Activated T-helper 1 cell treated with anti-CD3 and anti-CD28 coated beads, Interleukin-12 subunit alpha, Interleukin-12 subunit beta, Interleukin-2, Interleukin-4 antibody, amounts not matched to agents 30 ng/mL and 10 ng/mL and 1 ng/mL, durations not matched to agents 14 hours and 24 hours and 36 hours (primary cell): ENCODE results near the gene CARD19. TPM values are rescaled to one million over a fixed set of nuclear protein-coding genes. Genes with fewer than 3 reads are reported as not detected.
"Not testable (repeated sequence)": the region's sequence is repeated elsewhere in the genome, so short reads cannot be mapped to it uniquely, and the experiment has no call there.

Source experiments
- DNase-seq: peaks from one replicate; pipeline ENCODE4 v3.0.0; 2021; ENCODE audit warnings: low spot score
- H3K27ac Mint-ChIP-seq: one replicate; pipeline ENCODE4 v1.8.0; 2021; ENCODE audit warnings: mild to moderate bottlenecking, mixed read lengths
- H3K27me3 Mint-ChIP-seq: one replicate; pipeline ENCODE4 v1.8.0; 2022; ENCODE audit warnings: mild to moderate bottlenecking, moderate library complexity, mixed read lengths; ENCODE audit not compliant: insufficient read depth
- H3K36me3 Mint-ChIP-seq: one replicate; pipeline ENCODE4 v1.8.0; 2021; ENCODE audit warnings: low read depth, mixed read lengths
- H3K4me1 Mint-ChIP-seq: one replicate; pipeline ENCODE4 v1.8.0; 2021; ENCODE audit warnings: low read depth, mixed read lengths
- H3K4me3 Mint-ChIP-seq: one replicate; pipeline ENCODE4 v1.8.0; 2021; ENCODE audit warnings: mild to moderate bottlenecking, moderate library complexity, mixed read lengths
- H3K9me3 Mint-ChIP-seq: one replicate; pipeline ENCODE4 v1.8.0; 2021; ENCODE audit warnings: mixed read lengths
- intact Hi-C: fragments of 100-400 bp; cut with micrococcal nuclease; formaldehyde crosslinking; loops from one replicate; pipeline ENCODE4 v1.15.1; 2024
- total RNA-seq: library from RNA; stranded (reverse); gene quantifications from 2 replicates; pipeline ENCODE4 v1.2.3, GENCODE V29; 2022

The CARD19 gene
- total RNA-seq, 1 donor from 2014 or later, result 41.7 TPM

- peaks cover 16% of the 10 kb centered on the region for H3K4me1 Mint-ChIP-seq
- intact Hi-C loops, result no loop called here
Observed at GRCh38 chr9:93116072-93116961, 20.3 kb downstream of the CARD19 start.

GRCh38 chr9:93117521-93117920, 21.5 kb downstream of the CARD19 start:
- H3K27ac Mint-ChIP-seq, H3K9me3 Mint-ChIP-seq, H3K27me3 Mint-ChIP-seq, intact Hi-C loops, DNase-seq, H3K4me3 Mint-ChIP-seq: not testable (repeated sequence)
- peaks cover 16% of the 10 kb centered on the region for H3K4me1 Mint-ChIP-seq
- H3K36me3 Mint-ChIP-seq, result peaks cover 20% of the 10 kb centered on the region

More at GRCh38 chr9:93116072-93116961, 20.3 kb downstream of the CARD19 start:
- Mint-ChIP-seq H3K27ac (no peak overlapping the region), H3K4me3 (no peak overlapping the region), H3K9me3 (no peaks in the 10 kb centered on the region), H3K36me3 (peaks cover 17% of the 10 kb centered on the region), H3K27me3 (no peaks in the 10 kb centered on the region)
- DNase-seq, result no peak

GRCh38 chr9:93117924-93118862, 22.2 kb downstream of the CARD19 start:
- H3K36me3 Mint-ChIP-seq, result peaks cover 20% of the 10 kb centered on the region
- no peaks in the 10 kb centered on the region for H3K9me3 Mint-ChIP-seq
- H3K27ac Mint-ChIP-seq, result no peak overlapping the region
- intact Hi-C loops, result no loop called here
- no peak for DNase-seq
- no peaks in the 10 kb centered on the region for H3K27me3 Mint-ChIP-seq
- H3K4me3 Mint-ChIP-seq, result no peak overlapping the region
- peaks cover 16% of the 10 kb centered on the region for H3K4me1 Mint-ChIP-seq

- H3K4me3 Mint-ChIP-seq, result no peak overlapping the region
Observed at GRCh38 chr9:93118863-93119702, 23.1 kb downstream of the CARD19 start.

GRCh38 chr9:93119703-93119952, 23.6 kb downstream of the CARD19 start:
- Mint-ChIP-seq H3K27me3 (no peaks in the 10 kb centered on the region), H3K9me3 (no peaks in the 10 kb centered on the region), H3K4me3 (no peak overlapping the region), H3K36me3 (peaks cover 27% of the 10 kb centered on the region), H3K27ac (peak overlapping the region; percentile 86), H3K4me1 (peaks cover 16% of the 10 kb centered on the region)
- DNase-seq, result no peak
- intact Hi-C loops, result no loop called here

More at GRCh38 chr9:93118863-93119702, 23.1 kb downstream of the CARD19 start:
- H3K27ac Mint-ChIP-seq, result peak overlapping the region; percentile 86
- no peaks in the 10 kb centered on the region for H3K27me3 Mint-ChIP-seq
- H3K4me1 Mint-ChIP-seq, result peaks cover 16% of the 10 kb centered on the region
- intact Hi-C loops, result no loop called here
- no peaks in the 10 kb centered on the region for H3K9me3 Mint-ChIP-seq
- DNase-seq, result no peak
- peaks cover 24% of the 10 kb centered on the region for H3K36me3 Mint-ChIP-seq

GRCh38 chr9:93119953-93120845, 24.2 kb downstream of the CARD19 start:
- intact Hi-C loops, result no loop called here
- no peaks in the 10 kb centered on the region for H3K9me3 Mint-ChIP-seq
- peaks cover 31% of the 10 kb centered on the region for H3K36me3 Mint-ChIP-seq
- peaks cover 16% of the 10 kb centered on the region for H3K4me1 Mint-ChIP-seq
- no peaks in the 10 kb centered on the region for H3K27me3 Mint-ChIP-seq
- peak overlapping the region; percentile 86 for H3K27ac Mint-ChIP-seq
- H3K4me3 Mint-ChIP-seq, result no peak overlapping the region
- DNase-seq, result no peak

- H3K4me3 Mint-ChIP-seq, result no peak overlapping the region
- H3K27ac Mint-ChIP-seq, result no peak overlapping the region
- H3K4me1 Mint-ChIP-seq, result peaks cover 19% of the 10 kb centered on the region
- intact Hi-C loops, result no loop called here
- H3K27me3 Mint-ChIP-seq, result no peaks in the 10 kb centered on the region
- peaks cover 35% of the 10 kb centered on the region for H3K36me3 Mint-ChIP-seq
- H3K9me3 Mint-ChIP-seq, result no peaks in the 10 kb centered on the region
- DNase-seq, result no peak
Observed at GRCh38 chr9:93120846-93121315, 24.9 kb downstream of the CARD19 start.

- DNase-seq, result no peak
- no peak overlapping the region for H3K4me3 Mint-ChIP-seq
- H3K4me1 Mint-ChIP-seq, result peaks cover 25% of the 10 kb centered on the region
- no peaks in the 10 kb centered on the region for H3K27me3 Mint-ChIP-seq
- peaks cover 39% of the 10 kb centered on the region for H3K36me3 Mint-ChIP-seq
- intact Hi-C loops, result no loop called here
- H3K27ac Mint-ChIP-seq, result no peak overlapping the region
- H3K9me3 Mint-ChIP-seq, result no peaks in the 10 kb centered on the region
Observed at GRCh38 chr9:93121316-93122241, 25.6 kb downstream of the CARD19 start.

- no peaks in the 10 kb centered on the region for H3K9me3 Mint-ChIP-seq
- no peak overlapping the region for H3K27ac Mint-ChIP-seq
- H3K4me3 Mint-ChIP-seq, result no peak overlapping the region
- intact Hi-C loops, result no loop called here
- H3K27me3 Mint-ChIP-seq, result no peaks in the 10 kb centered on the region
- peaks cover 39% of the 10 kb centered on the region for H3K36me3 Mint-ChIP-seq
- H3K4me1 Mint-ChIP-seq, result peaks cover 37% of the 10 kb centered on the region
- no peak for DNase-seq
Observed at GRCh38 chr9:93122721-93123221, 26.8 kb downstream of the CARD19 start.

GRCh38 chr9:93123561-93124283, 27.7 kb downstream of the CARD19 start:
- intact Hi-C loops, result no loop called here
- Mint-ChIP-seq H3K4me3 (no peak overlapping the region), H3K27me3 (no peaks in the 10 kb centered on the region), H3K36me3 (peaks cover 40% of the 10 kb centered on the region), H3K9me3 (no peaks in the 10 kb centered on the region), H3K4me1 (peaks cover 38% of the 10 kb centered on the region), H3K27ac (peak overlapping the region; percentile 29)
- no peak for DNase-seq
